ENCODE measurements around the gene MALL. TPM values are rescaled to one million over a fixed set of nuclear protein-coding genes. Genes with fewer than 3 reads are reported as not detected.

MALL gene
- total and polyA plus RNA-seq, 2 of the 13 experiments (the other 11 are each of a cell fraction or from before 2014, with no cell fraction given): not detected

- Histone ChIP-seq H2AFZ (ENCODE audit: low read length) (no peak overlapping the region), H3K9ac (ENCODE audit: insufficient read depth, low read depth, low read length) (no peak overlapping the region), H3K4me3 (replicated peaks in 1 of 3; ENCODE audit: insufficient read depth in 1 of 3, low read depth in 2 of 3, low read length in 3 of 3) (no peak overlapping the region), H3K79me2 (ENCODE audit: insufficient read depth, low read length) (no peaks in the 10 kb centered on the region), H3K27ac (ENCODE audit: extremely low read length, insufficient read depth, low read length) (no peak overlapping the region), H3K36me3 (replicated peaks in 1 of 2; ENCODE audit: control insufficient read depth in 1 of 2, insufficient read depth in 2 of 2, low read length in 2 of 2) (no peaks in the 10 kb centered on the region), H4K20me1 (ENCODE audit: insufficient read depth, low read length) (no peaks in the 10 kb centered on the region), H3K27me3 (ENCODE audit: control insufficient read depth in 1 of 2, insufficient read depth in 2 of 2, low read length in 2 of 2) (peaks cover 0 to 27% of the 10 kb centered on the region in 2 experiments; a peak in 3 of 5 replicates), H3K4me1 (ENCODE audit: insufficient read depth, low read length) (peaks cover 58% of the 10 kb centered on the region), H3K9me3 (ENCODE audit: low read length) (no peaks in the 10 kb centered on the region), H3K4me2 (ENCODE audit: low read depth, low read length) (no peak overlapping the region)
- ATAC-seq (no peak), FAIRE-seq (no peak), DNase-seq (ENCODE audit: low spot score) (no peak)
- BruUV-seq (replicated peaks): no TSS peak
- intact Hi-C loops (cut with micrococcal nuclease; ENCODE audit: unreplicated experiment) (no loop called here), in situ Hi-C loops (cut with HindIII; ENCODE audit: extremely low pct_ligation_motif_present, low pct_unique_long_range_greater_than_20kb) (no loop called here)
- POLR2A ChIA-PET: no interaction called here
- 73% methylated on average over 10 of the region's 10 CpGs for WGBS (ENCODE audit: low lambda C conversion rate)
- CTCF ChIA-PET (ENCODE audit: low intra/inter-chr PET ratio, low total read pairs): no interaction called here
- TF ChIP-seq ZBTB33 (CRISPR knock-in tag; IDR thresholded peaks at IDR 0.05) (peak; percentile 45; the same call in 1 of the 2 replicates), ZNF7 (CRISPR knock-in tag; IDR thresholded peaks at IDR 0.05) (peak; percentile 88), ZNF570 (CRISPR knock-in tag; IDR thresholded peaks at IDR 0.05; ENCODE audit: borderline replicate concordance) (no peak)
These were observed 11.4 kb downstream of the MALL start for GRCh38 chr2:110104025-110104771.
